SK-N-DZ (cell line): ENCODE results near the gene ATG2A.

Experiments
- DNase-seq: peaks from one replicate; pipeline ENCODE4 v3.0.0-alpha.2; 2015; ENCODE audit warnings: low spot score

Gene ATG2A

DNA sequence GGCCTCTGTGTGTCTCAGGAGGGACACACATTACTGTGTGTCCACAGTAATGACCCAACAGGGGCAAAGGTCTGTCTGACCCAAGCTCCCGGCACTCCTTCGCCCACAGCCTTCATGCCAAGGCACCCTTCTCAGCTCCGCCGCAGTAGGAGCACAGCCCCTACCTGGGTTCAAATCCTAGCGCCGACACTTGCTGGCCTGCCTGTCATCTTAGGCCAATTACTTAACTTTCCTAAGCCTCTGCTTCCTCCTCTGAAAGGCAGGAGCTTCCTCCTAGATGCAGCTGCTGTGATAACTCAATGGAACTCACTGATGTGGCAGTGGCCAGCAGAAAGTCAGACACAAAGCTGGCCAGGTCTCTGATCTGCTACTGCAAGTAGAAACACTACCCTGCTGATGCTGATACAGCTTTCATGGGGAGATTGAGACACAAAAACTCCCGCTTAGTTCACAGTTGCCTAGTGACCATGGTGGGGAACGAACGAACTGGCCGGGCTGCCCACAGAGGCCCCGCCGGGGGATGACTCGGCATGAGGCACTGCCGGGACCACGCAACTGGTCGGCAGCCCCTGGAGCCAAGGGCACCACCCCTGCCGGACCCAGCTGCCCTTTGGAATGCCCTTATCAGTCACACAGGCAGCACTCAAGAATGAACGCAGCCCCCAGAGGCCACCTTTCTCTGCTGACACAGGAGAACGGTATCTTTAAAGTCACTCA, 46.7 kb downstream of the ATG2A start:
- no peak for DNase-seq

GRCh38 chr11:64869571-64870175, 47.3 kb downstream of the ATG2A start:
- DNase-seq: peak; percentile 77

GRCh38 chr11:64868904-64869570, 48.0 kb downstream of the ATG2A start:
- no peak for DNase-seq

DNA sequence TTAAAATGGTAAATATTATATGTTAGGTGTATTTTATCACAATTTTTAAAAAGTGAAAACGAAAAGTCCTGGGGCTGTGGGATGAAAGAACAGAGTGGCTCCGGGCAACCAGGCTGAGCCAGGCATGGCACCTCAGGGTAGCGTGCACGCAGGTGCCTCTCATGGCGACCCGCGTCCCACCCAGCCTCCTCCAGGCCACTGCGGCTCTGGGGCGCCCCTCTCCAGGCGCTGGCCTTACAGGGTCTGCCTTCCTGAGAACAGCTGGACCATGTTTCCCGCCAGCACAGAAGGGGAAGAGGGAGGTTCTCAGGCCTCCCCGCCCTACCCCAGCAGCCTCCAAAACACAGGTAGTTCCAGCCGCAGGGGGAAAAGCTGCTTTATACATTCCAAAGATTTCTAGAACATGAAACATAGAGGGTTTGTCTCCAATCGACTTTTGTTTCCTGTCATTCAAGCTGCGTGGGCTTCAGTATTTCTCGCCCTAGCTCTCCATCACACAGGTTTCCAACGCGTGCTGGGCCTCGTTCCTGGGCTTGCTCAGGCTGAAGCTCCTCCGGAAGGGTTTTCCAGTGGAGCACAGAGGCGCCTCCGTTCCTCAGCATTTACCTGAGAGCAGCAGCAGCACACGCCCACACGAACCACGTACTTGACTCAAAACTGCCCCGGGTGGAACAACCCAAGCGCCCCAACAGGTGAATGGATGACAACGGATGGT, 49.1 kb downstream of the ATG2A start:
- DNase-seq: no peak

DNA sequence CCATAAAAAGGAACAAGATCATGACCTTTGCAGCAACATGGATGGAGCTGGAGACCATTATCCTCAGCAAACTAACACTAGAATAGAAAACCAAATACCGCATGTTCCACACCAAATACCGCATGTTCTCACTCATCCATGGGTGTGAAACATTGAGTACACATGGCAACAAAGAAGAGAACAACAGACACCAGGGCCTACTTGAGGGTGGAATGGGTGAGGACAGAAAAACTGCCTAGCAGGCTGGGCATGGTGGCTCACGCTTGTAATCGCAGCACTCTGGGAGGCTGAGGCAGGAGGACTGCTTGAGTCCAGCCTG, 50.9 kb downstream of the ATG2A start:
- DNase-seq: no peak

DNA sequence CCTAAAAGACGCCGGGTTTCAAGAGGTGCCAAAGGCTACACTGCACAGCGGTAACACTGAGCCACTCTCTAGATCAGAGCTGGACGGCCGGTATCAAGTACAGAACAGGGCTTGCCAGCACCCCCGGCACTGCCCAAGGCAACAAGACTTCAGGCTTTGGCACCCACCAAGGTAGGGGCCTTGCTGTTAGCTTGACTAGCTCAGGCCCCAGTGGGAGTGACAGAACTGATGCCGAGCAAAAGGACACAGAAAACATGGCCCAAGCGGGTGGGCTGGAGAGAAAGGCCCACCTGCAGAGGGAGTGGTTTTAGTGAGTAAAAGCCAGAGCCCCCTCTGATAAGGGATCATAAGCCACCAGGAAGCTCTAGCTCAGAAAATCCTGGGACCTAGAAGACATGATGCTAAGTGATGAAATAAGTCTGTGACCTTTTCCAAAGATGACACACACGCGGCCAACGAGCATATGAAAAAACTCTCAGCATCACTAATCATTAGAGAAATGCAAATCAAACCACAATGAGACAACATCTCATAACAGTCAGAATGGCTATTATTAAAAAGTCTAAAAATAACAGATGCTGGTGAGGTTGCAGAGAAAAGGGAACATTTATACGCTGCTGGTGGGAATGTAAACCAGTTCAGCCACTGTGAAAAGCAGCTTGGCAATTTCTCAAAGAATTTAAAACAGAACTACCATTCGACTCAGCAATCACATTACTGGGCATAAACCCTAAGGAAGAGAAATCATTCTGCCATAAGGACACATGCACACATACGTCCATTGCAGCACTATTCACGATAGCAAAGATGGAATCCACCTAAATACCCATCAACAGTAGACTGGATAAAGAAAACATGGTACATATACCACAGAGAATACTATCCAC, 51.5 kb downstream of the ATG2A start:
- no peak for DNase-seq

DNA sequence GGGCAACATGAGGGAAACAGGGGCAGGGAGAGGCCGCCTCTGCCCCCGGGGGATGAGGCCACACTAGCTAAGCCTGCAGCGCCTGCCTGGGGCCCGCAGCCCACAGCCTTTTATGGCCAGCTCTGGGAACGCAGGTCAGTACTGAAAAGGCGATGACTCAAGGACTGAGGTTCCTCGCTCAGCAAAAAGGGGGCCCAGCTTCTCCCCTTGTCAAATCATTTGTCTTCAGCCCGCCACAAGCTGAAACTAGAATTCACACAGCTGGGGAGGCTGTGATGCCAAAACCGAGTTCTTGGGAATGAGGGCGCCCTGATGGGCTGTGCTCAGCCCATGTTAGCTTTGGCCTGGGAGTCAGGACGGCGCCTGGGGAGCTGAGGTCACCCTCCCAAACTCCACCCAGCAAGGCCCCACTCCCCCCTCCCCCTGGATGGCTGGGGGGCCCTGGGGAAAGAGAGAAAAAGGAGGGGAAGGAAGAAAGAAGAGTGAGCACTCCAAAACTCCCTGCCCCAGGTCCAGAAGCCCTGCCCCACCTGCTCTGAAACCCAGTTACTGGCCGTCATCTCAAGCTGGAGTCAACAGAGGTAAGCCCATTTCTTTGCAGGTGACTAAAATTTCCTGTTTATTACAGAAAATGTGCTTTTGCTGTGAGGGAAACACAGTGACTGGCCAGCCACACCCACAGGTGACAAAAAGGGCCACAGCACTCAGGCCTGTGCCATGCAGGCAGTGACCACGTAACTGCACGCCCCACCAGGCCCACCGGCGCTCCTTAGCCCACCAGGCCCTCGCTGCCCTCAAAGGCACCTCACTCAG, 52.3 kb downstream of the ATG2A start:
- no peak for DNase-seq

DNA sequence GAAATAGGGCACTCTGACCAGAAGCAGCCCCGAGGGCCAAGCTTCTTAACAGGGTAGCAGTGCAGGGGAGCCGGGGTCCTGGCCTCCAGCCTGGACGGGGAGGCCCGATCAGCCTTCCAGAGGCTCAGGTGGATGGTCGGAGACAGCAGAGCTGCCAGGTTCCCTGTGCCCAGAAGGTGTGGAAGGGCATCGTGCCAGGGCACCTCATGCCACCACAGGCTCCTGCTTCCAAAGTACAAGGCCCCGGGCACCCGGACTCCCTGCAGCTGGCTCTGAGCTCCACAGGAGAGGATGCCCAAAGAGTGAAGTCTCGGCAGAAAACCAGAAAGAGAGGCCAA, 52.9 kb downstream of the ATG2A start:
- DNase-seq: no peak

GRCh38 chr11:64863391-64864060, 53.5 kb downstream of the ATG2A start:
- no peak for DNase-seq

DNA sequence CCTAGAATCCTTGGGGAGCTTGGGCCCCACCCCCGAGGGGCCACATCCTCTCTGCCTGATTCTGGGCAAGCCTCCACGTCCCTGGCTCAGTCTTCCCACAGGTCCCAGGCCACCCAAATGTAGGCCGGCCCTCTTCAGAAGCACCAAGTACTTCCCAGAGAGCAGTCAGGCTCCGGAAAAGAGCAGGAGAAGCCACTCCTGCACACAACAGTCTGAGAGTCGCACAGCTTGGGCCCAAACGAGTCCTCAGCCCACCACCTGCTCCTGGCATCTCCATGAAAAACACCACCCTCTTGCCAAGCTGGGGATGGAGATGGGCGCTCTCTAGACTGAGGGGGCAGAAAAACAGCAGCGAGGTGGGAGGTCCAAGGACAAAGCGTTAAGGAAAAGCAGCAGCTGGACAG, 54.0 kb downstream of the ATG2A start:
- no peak for DNase-seq

DNA sequence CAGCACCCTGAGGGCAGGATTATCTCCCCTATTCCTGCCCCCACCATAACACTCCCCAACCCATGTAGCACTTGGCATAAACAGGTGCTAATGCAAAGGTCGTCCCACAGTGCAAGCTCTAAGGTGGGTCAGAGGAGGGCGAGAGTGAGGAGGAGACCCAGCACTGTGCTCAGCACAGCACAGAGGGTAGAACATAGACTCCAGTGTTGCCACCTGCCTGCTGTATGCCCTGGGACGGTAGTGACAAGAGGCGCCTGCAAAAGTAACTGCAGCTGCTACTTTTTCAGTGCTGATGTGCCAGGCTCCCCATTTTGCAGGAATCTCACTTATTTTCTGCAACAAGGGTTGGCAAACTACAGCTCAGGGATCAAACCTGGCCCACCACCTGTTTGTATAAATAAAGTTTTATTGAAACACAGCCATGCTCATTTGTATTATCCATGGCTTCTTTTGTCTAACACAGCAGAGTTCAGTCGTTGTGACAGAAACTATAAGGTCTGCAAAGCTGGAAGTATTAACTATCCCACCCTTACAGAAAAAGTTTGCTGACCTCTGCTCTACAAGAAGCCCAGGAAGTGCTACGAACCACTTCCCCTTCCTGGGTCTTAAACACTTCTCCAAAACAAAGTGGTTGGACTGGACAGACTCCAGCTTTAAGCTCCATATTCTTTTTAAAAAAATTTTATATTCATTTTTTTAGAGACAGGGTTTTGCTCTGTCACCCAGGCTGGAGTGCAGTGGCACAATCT, 55.6 kb downstream of the ATG2A start:
- DNase-seq: no peak

DNA sequence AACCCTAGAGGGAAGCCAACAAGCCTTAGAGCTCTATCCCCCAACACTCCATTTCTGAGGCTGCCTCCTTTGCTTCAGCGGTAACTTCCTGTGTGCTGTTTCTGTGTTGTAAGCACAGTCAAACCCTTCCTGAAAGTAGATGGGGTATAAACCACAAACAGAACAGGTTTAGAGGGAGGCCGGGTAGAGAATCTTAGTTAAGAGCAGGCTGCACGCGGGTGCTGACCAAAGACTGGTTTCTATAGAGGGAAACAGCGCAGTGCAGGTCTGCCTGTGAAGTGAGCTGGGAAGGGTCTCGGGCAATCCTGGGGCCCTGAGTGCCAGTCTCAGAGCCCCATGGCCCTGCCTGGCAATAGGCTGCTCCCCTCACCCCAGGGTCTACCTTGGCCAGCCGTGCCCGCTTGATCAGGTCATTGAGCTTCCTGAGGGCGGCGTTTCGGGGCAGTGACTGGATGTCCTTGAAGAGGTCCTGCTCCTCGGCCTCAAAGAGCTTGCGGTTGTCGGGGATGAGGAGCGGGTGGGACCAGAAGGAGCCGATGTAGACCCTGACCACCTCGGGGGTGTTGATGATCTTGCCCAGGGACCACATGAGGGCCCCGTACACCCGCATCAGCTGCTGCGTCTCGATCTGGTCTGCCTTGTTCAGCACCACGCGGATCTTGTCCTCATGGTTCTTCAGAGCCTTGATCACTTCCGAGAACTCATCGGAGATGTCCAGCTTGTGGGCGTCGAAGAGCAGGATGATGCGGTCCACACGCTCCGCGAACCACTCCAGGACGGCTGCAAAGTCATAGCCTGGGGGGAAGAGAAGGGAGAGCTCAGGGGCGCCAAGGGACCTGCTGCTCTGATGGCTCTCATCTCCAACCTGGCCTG, 57.2 kb downstream of the ATG2A start:
- no peak for DNase-seq

GRCh38 chr11:64858467-64859263, 58.3 kb downstream of the ATG2A start:
- no peak for DNase-seq

DNA sequence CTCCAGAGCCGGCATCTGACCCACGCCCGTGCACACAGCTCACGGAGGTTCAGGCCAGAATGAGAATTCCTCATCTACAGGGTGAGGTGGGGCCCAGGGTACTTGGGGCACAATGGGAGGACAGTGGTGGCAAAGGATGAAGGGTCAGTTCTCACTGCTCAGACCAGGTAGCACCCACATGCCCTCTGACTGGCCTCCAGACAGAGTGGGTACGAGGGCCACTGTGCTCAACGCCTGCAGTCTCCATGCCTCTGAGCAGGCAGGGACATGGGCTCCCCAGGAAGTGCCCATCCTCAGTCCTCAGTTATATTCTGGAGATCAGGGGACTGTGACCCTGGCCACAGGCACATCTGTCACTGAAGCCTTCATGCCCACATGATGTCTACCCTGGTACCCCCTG, 59.5 kb downstream of the ATG2A start:
- DNase-seq: no peak

DNA sequence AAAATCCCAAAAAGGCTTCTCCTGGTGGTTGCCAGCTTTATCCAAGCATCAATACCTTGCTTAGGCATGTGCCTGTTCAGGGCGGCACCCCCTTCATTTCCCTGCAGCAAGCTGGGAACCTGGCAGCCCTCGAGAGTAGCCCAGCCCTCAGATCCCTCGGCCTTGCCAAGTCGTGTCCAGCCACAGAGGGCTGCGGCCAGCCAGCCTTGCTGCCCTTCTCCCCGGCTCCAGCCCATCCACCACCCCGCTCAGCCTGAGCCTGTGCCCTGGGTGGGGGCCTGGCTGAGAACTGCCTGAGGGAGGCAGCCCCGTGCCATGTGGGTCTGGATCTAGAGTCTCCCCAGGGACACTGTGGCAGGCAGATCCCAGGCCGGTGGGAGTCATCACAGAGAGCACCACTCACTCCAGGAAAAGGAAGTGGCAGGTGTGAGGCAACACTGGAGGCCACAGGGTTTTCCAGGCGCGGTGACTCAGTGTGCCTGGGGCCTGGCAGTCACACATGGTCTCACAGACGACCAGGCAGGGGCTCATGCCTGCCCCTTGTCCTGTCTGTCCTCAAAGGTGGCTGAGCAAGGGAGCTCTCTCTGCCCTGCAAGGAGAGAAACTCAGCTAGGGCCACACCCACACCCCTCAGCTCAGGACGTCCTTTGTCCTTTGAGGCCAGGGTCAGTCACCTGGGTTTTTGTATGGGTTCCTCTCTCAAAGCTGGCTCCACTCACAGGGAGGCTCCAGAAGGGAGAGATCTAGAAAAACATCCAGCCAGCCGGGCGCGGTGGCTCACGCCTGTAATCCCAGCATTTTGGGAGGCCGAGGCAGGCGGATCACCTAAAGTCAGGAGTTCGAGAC, 60.4 kb downstream of the ATG2A start:
- no peak for DNase-seq

DNA sequence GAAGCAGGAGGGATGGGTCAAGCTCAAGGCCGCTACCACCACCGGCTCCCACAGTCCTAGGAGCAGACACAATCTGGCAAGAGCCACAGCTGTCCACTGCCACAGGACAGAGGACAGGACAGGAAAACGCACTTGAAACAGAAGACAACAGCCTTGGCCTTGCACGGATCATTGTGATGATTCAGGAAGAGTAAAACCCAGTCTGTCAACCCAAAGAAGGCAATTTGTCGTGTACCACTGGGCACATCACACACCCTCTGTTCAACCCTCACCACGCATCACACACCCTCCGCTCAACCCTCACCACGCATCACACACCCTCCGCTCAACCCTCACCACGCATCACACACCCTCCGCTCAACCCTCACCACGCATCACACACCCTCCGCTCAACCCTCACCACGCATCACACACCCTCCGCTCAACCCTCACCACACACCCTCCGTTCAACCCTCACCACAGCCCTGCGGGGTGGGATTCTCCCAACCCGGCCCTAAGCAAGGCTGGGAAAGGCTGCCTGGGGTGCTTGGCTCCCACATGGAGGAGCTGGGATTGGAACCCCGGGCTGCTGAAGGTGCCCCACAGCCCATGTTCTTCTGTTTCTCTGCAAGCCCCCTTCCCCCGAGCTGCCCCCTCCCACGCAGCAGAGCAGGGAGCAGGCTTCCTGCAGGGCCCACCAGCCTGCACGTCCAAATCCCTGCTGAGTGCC, 61.3 kb downstream of the ATG2A start:
- no peak for DNase-seq
